GM12878 (cell line): Measurements from ENCODE around the gene MMP19. TPM values are rescaled to one million over a fixed set of nuclear protein-coding genes. Genes with fewer than 3 reads are reported as not detected.

ENCODE experiments used
- ATAC-seq: fragments of 200-7000 bp; cut with Tn5 transposase; 3 replicates; pipeline ENCODE4 v1.9.1; 2020; ENCODE audit warnings: mild to moderate bottlenecking, moderate library complexity
- BruUV-seq: library from RNA; stranded (reverse); fragments of 400-500 nt; replicated peaks from 2 replicates; lab custom pipeline; 2021; lab: Mats Ljungman, UMichigan
- CTCF ChIA-PET: fragments of 300-600 bp; sonication (Branson Sonifier 250); formaldehyde crosslinking; extraction: SDS; loops from one replicate; lab custom pipeline; 2021; ENCODE audit warnings: inconsistent platforms; lab: Yijun Ruan, JAX
- POLR2A ChIA-PET: fragments of 350-600 bp; formaldehyde crosslinking; extraction: SDS; loops from one replicate; lab custom pipeline; 2021; ENCODE audit warnings: inconsistent platforms; lab: Charles Lee
- RAD21 ChIA-PET: fragments of 300-600 bp; sonication (Branson Sonifier 250); formaldehyde crosslinking; loops from one replicate; lab custom pipeline; 2023; ENCODE audit warnings: antibody characterized with exemption; ENCODE audit not compliant: unreplicated experiment; lab: Charles Lee
- SMC1A ChIA-PET: fragments of 300-600 bp; sonication (Branson Sonifier 250); formaldehyde crosslinking; loops from one replicate; lab custom pipeline; 2023; ENCODE audit not compliant: unreplicated experiment, uncharacterized antibody; lab: Charles Lee
- DNase-seq: peaks from one replicate; pipeline ENCODE4 v3.0.0-alpha.2; 2011; ENCODE audit warnings: low read depth, low spot score
- FAIRE-seq: peaks from 3 replicates; lab custom pipeline; 2011; peaks lifted over from hg19 to GRCh38; lab: Jason Lieb, UNC
- H2AFZ ChIP-seq: 2 replicates; pipeline ENCODE4 v1.6.0; 2011; ENCODE audit warnings: low read depth, low read length, control low read depth; ENCODE audit not compliant: control insufficient read depth
- H3K27ac ChIP-seq: 2 replicates; pipeline ENCODE4 v1.5.1; 2011; ENCODE audit warnings: control low read depth; ENCODE audit not compliant: control insufficient read depth, insufficient read depth
- H3K27me3 ChIP-seq, 2 experiments: replicated peaks in 1 of 2; 2 replicates each; pipeline versions ENCODE4 v1.6.0 to v1.6.1; 2011; ENCODE audit warnings: low read length in 1 of 2; ENCODE audit not compliant: control insufficient read depth in 2 of 2, insufficient read depth in 2 of 2
- H3K36me3 ChIP-seq, 2 experiments: 2 replicates each; pipeline ENCODE4 v1.5.1; 2011; ENCODE audit warnings: low read length in 1 of 2; ENCODE audit not compliant: control insufficient read depth in 2 of 2, insufficient read depth in 2 of 2
- H3K4me1 ChIP-seq: 2 replicates; pipeline ENCODE4 v1.6.1; 2011; ENCODE audit warnings: mild to moderate bottlenecking, low read length, moderate library complexity, mixed read lengths; ENCODE audit not compliant: control insufficient read depth, insufficient read depth
- H3K4me2 ChIP-seq: 2 replicates; pipeline ENCODE4 v1.6.0; 2011; ENCODE audit warnings: control low read depth; ENCODE audit not compliant: control insufficient read depth, insufficient read depth
- H3K4me3 ChIP-seq: fragments of 200-600 bp; sonication (generic); 2 replicates; pipeline ENCODE4 v1.5.1; 2016
- H3K79me2 ChIP-seq: 2 replicates; pipeline ENCODE4 v1.6.0; 2011; ENCODE audit warnings: low read length; ENCODE audit not compliant: control insufficient read depth, insufficient read depth
- H3K9ac ChIP-seq: 2 replicates; pipeline ENCODE4 v1.8.0; 2011; ENCODE audit warnings: low read length, control low read depth, mixed read lengths; ENCODE audit not compliant: control insufficient read depth, insufficient read depth
- H3K9me3 ChIP-seq: replicated peaks from 3 replicates; pipeline ENCODE4 v1.5.1; 2011; ENCODE audit warnings: mild to moderate bottlenecking, low read length; ENCODE audit not compliant: control insufficient read depth, insufficient read depth
- H4K20me1 ChIP-seq: 2 replicates; pipeline ENCODE4 v1.6.0; 2011; ENCODE audit not compliant: control insufficient read depth, insufficient read depth
- CBX3 ChIP-seq: fragments of 200-600 bp; sonication (generic); IDR thresholded peaks from 2 replicates; pipeline ENCODE4 v1.6.1; 2016; ENCODE audit warnings: low read depth, borderline replicate concordance
- CHD1 ChIP-seq: IDR thresholded peaks from 2 replicates; pipeline ENCODE4 v1.6.1; 2012; ENCODE audit warnings: low read depth, low read length, improper control_type of control experiment
- EP300 ChIP-seq, 2 experiments: fragments of 150-350 bp in 1 of 2; IDR thresholded peaks; 2 replicates each; pipeline ENCODE4 v1.6.1; 2011 to 2012; ENCODE audit warnings: low read depth in 2 of 2, low read length in 2 of 2, borderline replicate concordance in 1 of 2, improper control_type of control experiment in 1 of 2, inconsistent platforms in 1 of 2; ENCODE audit not compliant: control insufficient read depth in 1 of 2
- ESRRA ChIP-seq: IDR thresholded peaks from 2 replicates; pipeline ENCODE4 v1.6.1; 2012; ENCODE audit warnings: mild to moderate bottlenecking, low read length, improper control_type of control experiment
- HCFC1 ChIP-seq: fragments of 150-350 bp; IDR thresholded peaks from 2 replicates; pipeline ENCODE4 v1.6.1; 2014; ENCODE audit warnings: low read length
- IRF5 ChIP-seq: fragments of 450-650 bp; IDR thresholded peaks from 2 replicates; pipeline ENCODE4 v1.6.1; 2017; ENCODE audit warnings: borderline replicate concordance
- RAD51 ChIP-seq: fragments of 450-650 bp; IDR thresholded peaks from 2 replicates; pipeline ENCODE4 v1.6.1; 2016; ENCODE audit warnings: moderate library complexity, mild to moderate bottlenecking, inconsistent platforms
- SUZ12 ChIP-seq: fragments of 200-600 bp; sonication (generic); IDR thresholded peaks from one replicate; pipeline ENCODE4 v1.6.1; 2018; ENCODE audit warnings: antibody characterized with exemption, mild to moderate bottlenecking; ENCODE audit not compliant: unreplicated experiment
- ZNF592 ChIP-seq: fragments of 450-650 bp; IDR thresholded peaks from 2 replicates; pipeline ENCODE4 v1.6.1; 2017; ENCODE audit warnings: mild to moderate bottlenecking, moderate library complexity
- WGBS: methylation state at CpG from one replicate; pipeline ENCODE4 v1.1.6; 2016; ENCODE audit warnings: low lambda C conversion rate; ENCODE audit not compliant: insufficient replicate concordance, insufficient coverage; ENCODE audit errors: missing lambda C conversion rate; 5-methylcytosine and 5-hydroxymethylcytosine counted together
- in situ Hi-C: fragments of 300-500 bp; cut with MboI; formaldehyde crosslinking; loops from 9 replicates; pipeline ENCODE4 v1.14.3; 2018; ENCODE audit warnings: mixed read lengths
- intact Hi-C: fragments of 100-400 bp; cut with micrococcal nuclease; formaldehyde crosslinking; loops from one replicate; pipeline ENCODE4 v1.14.2; 2022; ENCODE audit not compliant: unreplicated experiment
- polyA plus RNA-seq, 11 experiments: library from polyadenylated mRNA; depleted of rRNA in 4 of 11; unstranded in 6 of 11; stranded (reverse) in 5 of 11; fragments of >200 nt; fragmentation: Nextera tagmentation in 4 of 11; fragmentation: Illumina TruSeq in 1 of 11; extraction: Ambion mirVana in 4 of 11; extraction: Trizol in 1 of 11; gene quantifications; 1 replicate in 1 of 11; 2 replicates in 10 of 11; pipeline versions ENCODE4 v1.2.1 to v1.2.3, GENCODE V29; 2011 to 2016; ENCODE audit warnings: inconsistent platforms in 2 of 11, missing spikeins in 2 of 11, low read depth in 1 of 11
- total RNA-seq, 4 experiments: library from RNA; depleted of rRNA in 3 of 4; stranded (reverse); fragments of >200 nt in 3 of 4; fragmentation: Illumina TruSeq in 1 of 4; extraction: Trizol in 1 of 4; gene quantifications; 2 replicates each; pipeline versions ENCODE4 v1.2.1 to v1.2.3, GENCODE V29; 2013 to 2021

Gene MMP19
- total and polyA plus RNA-seq, 10 of the 15 experiments (the other 5 are each of a cell fraction or from before 2014, with no cell fraction given) = 0.03 to 0.04 (median 0.04) TPM; not detected in 7

- TF ChIP-seq IRF5 (no peak), EP300 (IDR thresholded peaks at IDR 0.05; ENCODE audit: borderline replicate concordance in 1 of 2, control insufficient read depth in 1 of 2, low read depth in 2 of 2, low read length in 2 of 2) (no peak)
These were observed 7.0 kb upstream of the MMP19 start (continued) for GRCh38 chr12:55849616-55850343.

GRCh38 chr12:55847603-55848291 lies 5.0 kb upstream of the MMP19 start:
- Histone ChIP-seq H3K27me3 (peaks cover 0 to 1% of the 10 kb centered on the region in 2 experiments; a peak in 3 of 4 replicates), H2AFZ (no peak overlapping the region), H3K79me2 (no peaks in the 10 kb centered on the region), H3K9me3 (no peaks in the 10 kb centered on the region), H3K4me2 (no peak overlapping the region), H4K20me1 (no peaks in the 10 kb centered on the region), H3K27ac (no peak overlapping the region), H3K9ac (no peak overlapping the region), H3K36me3 (no peaks in the 10 kb centered on the region), H3K4me3 (no peak overlapping the region), H3K4me1 (no peaks in the 10 kb centered on the region; the same call in 1 of the 2 replicates)
- ChIA-PET RAD21 (interaction anchor here (0.9 to 1.3 kb wide), 2 partner anchors 23 to 31 kb away, joined by 3 to 4 read pairs; no protein-coding TSS in a partner anchor), CTCF (interaction anchor here (0.7 to 1.3 kb wide), 3 partner anchors 11 to 79 kb away, joined by 3 read pairs; no protein-coding TSS in a partner anchor), POLR2A (interaction anchor here (0.6 kb wide), 1 partner anchor 277 kb away, joined by 5 read pairs; no protein-coding TSS in a partner anchor), SMC1A (interaction anchor here (1.0 to 1.4 kb wide), 4 partner anchors 13 to 110 kb away, joined by 3 to 4 read pairs (median 4); no protein-coding TSS in a partner anchor)
- intact Hi-C loops (no loop called here), in situ Hi-C loops (no loop called here)
- no peak for FAIRE-seq
- 21% methylated on average over 4 of the region's 6 CpGs for WGBS
- BruUV-seq = no TSS peak
- ATAC-seq = peak; percentile 36
- DNase-seq = no peak
- TF ChIP-seq SUZ12 = no peak
- no peak for TF ChIP-seq HCFC1
- no peak for TF ChIP-seq CHD1
- TF ChIP-seq RAD51 = no peak
- no peak for TF ChIP-seq ESRRA
- no peak for TF ChIP-seq CBX3
- TF ChIP-seq ZNF592 = no peak
- no peak for TF ChIP-seq IRF5
